Measurements from ENCODE around the gene SNCG.
A peak's percentile ranks its signal among the peaks of the same experiment; 100 is the strongest.
"Not testable (repeated sequence)": the region's sequence is repeated elsewhere in the genome, so short reads cannot be mapped to it uniquely, and the experiment has no call there.

Gene SNCG

DNA sequence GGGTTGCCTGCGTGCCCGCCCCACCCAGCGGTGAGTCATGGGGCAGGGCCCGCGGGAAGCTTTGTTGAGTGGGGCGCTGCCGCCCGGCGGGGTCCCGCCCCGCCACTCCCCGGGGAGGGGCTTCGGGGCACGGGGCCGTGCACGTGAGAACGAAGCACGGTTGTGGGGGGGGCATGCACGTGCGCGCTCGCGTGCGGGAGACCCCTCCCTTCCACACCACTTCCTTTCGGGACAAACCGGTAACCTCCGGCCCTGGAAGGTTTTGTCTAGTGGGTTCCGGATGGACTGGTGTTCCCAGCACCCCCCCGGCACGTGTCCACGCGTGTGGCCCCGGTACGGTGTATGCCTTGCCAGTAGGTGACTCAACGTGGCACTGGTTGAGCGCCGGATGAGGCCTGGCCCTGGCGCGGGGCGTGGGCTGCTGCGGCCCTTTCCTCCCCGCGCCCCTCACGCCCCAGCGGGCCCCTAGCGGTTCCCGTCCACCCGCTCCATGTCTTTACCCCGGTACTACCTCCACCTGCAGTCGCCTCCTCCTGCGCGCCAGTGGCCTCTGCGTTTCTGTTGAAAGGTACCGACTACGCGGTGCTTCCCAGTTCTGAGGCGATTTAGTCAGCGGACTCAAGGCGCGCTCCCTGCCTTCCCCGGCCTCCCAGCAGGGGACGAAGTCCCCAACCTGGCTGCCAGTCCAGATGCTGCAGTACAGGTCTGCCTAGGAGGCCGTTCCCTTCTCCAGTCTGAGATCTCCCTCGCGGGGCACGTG is 13.0 kb downstream of the SNCG start:
- H3K4me3 ChIP-seq (ENCODE audit: low read depth, low read length) = peak overlapping the region; percentile 58
- TF ChIP-seq, protein P1, sequence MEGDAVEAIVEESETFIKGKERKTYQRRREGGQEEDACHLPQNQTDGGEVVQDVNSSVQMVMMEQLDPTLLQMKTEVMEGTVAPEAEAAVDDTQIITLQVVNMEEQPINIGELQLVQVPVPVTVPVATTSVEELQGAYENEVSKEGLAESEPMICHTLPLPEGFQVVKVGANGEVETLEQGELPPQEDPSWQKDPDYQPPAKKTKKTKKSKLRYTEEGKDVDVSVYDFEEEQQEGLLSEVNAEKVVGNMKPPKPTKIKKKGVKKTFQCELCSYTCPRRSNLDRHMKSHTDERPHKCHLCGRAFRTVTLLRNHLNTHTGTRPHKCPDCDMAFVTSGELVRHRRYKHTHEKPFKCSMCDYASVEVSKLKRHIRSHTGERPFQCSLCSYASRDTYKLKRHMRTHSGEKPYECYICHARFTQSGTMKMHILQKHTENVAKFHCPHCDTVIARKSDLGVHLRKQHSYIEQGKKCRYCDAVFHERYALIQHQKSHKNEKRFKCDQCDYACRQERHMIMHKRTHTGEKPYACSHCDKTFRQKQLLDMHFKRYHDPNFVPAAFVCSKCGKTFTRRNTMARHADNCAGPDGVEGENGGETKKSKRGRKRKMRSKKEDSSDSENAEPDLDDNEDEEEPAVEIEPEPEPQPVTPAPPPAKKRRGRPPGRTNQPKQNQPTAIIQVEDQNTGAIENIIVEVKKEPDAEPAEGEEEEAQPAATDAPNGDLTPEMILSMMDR (IDR thresholded peaks at IDR 0.05; ENCODE audit: insufficient read depth, low read depth, low read length, missing control alignments) = no peak
- peak; percentile 95 for DNase-seq (ENCODE audit: low read depth)

DNA sequence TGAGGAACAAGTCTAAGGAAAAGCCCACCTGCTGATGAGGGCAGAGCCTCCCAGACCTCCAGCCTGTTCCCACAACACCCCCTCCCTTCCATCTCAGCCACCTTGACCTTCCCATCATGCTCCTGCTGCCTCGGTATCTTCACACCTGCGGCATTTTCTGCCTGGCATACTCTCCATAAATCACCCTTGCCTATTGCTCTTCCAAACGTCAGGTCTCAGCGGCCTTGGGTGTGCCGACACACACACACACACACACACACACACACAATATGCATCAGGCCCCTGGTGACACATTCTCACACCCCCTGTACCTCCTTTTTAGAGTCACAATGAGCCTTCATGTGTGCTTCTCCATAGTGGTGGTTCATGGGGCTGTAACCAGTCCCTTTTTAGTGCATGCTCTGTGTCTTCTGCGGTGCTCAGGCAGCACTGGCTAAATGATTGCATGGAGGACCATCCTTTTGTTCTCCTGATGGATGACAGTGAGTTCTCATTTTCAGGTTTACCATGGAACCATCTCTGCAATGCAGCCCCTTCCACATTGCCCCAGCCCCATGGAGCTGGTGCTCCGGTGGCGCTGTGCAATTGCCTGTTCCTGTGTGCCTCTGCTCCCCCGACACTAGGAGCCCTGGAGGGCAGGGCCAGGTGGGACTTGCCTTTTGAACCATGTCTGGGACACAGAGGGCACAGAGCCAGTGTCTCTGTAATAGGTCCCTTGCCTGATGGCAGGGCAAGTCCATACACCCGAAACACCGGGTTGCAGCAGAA is 14.4 kb downstream of the SNCG start:
- no peak for DNase-seq (ENCODE audit: low read depth)
- no peak overlapping the region for H3K4me3 ChIP-seq (ENCODE audit: low read depth, low read length)
- TF ChIP-seq, protein P1 (IDR thresholded peaks at IDR 0.05; ENCODE audit: insufficient read depth, low read depth, low read length, missing control alignments) = no peak

- DNase-seq (ENCODE audit: low read depth) = no peak
- H3K4me3 ChIP-seq (ENCODE audit: low read depth, low read length) = no peak overlapping the region
- TF ChIP-seq, protein P1 (IDR thresholded peaks at IDR 0.05; ENCODE audit: insufficient read depth, low read depth, low read length, missing control alignments) = no peak
Measured at GRCh38 chr10:86974484-86974883, 16.1 kb downstream of the SNCG start.

DNA sequence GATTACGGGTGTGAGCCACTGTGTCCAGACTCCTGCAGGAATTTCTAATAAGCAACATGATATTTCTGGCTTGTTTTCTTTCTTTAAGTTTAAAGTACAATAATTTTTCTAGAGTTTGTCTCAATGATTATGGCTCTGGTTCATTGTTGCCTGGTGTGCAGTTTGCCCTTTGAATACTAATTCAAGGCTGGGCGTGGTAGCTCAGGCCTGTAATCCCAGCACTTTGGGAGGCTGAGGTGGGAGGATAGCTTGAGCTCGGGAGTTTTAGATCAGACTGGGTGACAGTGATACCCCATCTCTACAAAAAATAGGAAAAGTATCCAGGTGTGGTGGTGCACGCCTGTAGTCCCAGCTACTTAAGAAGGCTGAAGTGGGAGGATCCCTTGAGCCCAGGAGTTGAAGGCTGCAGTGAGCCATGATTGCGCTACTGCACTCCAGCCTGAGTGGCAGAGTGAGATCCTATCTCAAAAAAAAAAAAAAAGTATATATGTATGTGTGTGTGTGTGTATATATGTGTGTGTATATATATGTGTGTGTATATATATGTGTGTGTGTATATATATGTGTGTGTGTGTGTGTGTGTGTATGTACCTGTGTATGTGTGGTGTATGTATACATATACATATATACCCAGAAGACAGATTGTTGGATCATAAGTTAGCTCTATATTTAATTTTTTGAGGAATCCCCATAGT is 18.1 kb downstream of the SNCG start:
- TF ChIP-seq, protein P1 (IDR thresholded peaks at IDR 0.05; ENCODE audit: insufficient read depth, low read depth, low read length, missing control alignments) = no peak
- DNase-seq (ENCODE audit: low read depth) = no peak

DNA sequence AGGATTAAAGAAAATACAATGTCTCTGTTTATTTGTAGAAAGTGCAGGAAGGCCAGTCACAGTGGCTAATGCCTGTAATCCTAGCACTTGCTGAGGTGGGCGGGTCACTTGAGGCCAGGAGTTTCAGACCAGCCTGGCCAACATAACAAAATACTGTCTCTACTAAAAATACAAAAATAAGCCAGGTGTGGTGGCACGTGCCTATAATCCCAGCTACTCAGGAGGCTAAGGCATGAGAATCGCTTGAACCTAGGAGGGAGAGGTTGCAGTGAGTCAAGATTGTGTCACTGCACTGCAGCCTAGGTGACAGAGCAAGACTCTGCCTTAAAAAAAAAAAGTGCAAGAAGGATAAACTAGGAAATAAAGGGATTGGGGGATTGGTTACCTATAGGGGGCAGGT is 20.1 kb downstream of the SNCG start:
- H3K4me3 ChIP-seq (ENCODE audit: low read depth, low read length); DNase-seq (ENCODE audit: low read depth): not testable (repeated sequence)

More for the DNA sequence above, 18.1 kb downstream of the SNCG start:
- no peak overlapping the region for H3K4me3 ChIP-seq (ENCODE audit: low read depth, low read length)

DNA sequence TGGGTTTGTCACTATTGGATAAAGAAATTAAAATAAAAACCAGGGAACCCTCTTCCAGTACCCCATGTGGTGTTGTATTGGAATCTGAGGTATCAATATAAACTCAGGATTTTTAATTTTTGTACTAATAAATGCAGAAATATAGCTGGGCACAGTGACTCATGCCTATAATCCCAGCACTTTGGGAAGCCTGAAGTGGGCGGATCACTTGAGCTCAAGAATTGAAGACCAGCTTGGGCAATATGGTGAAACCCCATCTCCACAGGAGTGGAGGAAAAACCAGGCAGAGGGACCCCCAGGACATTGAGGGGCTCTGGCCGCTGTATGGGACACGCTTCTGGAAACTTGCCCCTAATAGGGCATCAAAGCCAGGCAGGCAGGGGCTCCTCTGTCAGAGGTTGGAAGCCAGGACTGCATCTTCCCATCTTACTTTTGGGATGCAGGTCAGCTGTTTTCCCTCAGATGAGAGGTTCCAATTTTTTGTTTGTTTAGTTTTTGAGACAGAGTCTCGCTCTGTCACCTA is 21.0 kb downstream of the SNCG start:
- no peak overlapping the region for H3K4me3 ChIP-seq (ENCODE audit: low read depth, low read length)
- TF ChIP-seq, protein P1 (IDR thresholded peaks at IDR 0.05; ENCODE audit: insufficient read depth, low read depth, low read length, missing control alignments) = no peak
- no peak for DNase-seq (ENCODE audit: low read depth)

DNA sequence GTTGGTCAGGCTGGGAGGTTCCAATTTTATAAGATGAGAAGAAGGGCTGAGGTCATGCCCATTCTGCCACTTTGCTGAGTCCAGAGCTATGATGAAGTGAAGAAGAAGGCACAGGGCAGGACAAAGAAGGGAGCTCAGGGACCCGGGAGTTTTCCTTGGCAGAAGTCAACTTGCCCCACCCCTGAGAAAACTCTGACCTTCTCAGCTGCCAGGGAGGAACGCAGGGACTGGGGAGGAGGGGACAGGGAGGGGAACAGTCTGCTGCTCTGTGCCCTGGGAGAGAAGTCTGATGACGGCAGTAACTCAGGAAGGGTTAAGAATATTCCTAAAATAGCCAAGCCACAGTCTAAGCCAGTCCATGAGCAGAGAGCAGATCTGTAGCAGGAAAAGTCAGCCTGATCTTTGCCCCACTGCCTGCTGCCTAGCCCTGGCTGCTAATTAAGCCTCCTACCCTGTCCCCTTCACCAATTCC is 21.6 kb downstream of the SNCG start:
- DNase-seq (ENCODE audit: low read depth) = no peak

DNA sequence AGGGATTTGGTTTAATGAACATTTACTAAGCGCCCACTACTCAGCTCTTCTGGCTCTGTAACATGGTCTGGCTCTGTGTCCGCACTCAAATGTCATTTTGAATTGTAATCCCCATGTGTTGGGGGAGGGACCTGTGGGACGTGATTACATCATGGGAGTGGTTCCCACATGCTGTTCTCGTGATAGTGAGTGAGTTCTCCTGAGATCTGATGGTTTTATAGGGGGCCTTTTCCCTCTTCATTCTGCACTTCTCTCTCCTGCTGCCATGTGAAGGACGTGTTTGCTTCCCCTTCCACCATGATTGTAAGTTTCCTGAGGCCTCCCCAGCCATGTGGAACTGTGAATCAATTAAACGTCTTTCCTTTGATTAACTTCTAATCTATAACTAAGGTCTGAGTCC is 22.6 kb downstream of the SNCG start:
- not testable (repeated sequence) for H3K4me3 ChIP-seq (ENCODE audit: low read depth, low read length); DNase-seq (ENCODE audit: low read depth)

More for the DNA sequence above, 21.6 kb downstream of the SNCG start:
- TF ChIP-seq, protein P1 (IDR thresholded peaks at IDR 0.05; ENCODE audit: insufficient read depth, low read depth, low read length, missing control alignments) = no peak
- H3K4me3 ChIP-seq (ENCODE audit: low read depth, low read length) = no peak overlapping the region

Measured in GM12865 (cell line).